Activated naive CD8-positive, alpha-beta T cell (primary cell): ENCODE measurements around the gene FLNC.
A peak's percentile ranks its signal among the peaks of the same experiment; 100 is the strongest.

ENCODE experiments used
- H3K27ac Mint-ChIP-seq: one replicate; pipeline ENCODE4 v1.8.0; 2021; ENCODE audit warnings: mixed read lengths
- H3K27me3 Mint-ChIP-seq: one replicate; pipeline ENCODE4 v1.8.0; 2021; ENCODE audit warnings: mixed read lengths
- H3K36me3 Mint-ChIP-seq: one replicate; pipeline ENCODE4 v1.8.0; 2021; ENCODE audit warnings: mixed read lengths
- H3K4me1 Mint-ChIP-seq: one replicate; pipeline ENCODE4 v1.8.0; 2021; ENCODE audit warnings: low read depth, mixed read lengths
- H3K4me3 Mint-ChIP-seq: one replicate; pipeline ENCODE4 v1.8.0; 2021; ENCODE audit warnings: mild to moderate bottlenecking, mixed read lengths
- H3K9me3 Mint-ChIP-seq: one replicate; pipeline ENCODE4 v1.8.0; 2021; ENCODE audit warnings: low read depth, mixed read lengths

The FLNC gene

GRCh38 chr7:128830231-128831177, at the start of gene FLNC:
Gene FLNC, plus strand, starts transcription at chr7:128830406. Its CDS starts 232 bp downstream, at chr7:128830638.
- peaks cover 13% of the 10 kb centered on the region for H3K4me1 Mint-ChIP-seq
- no peak within 1 kb of the TSS for H3K27ac Mint-ChIP-seq
- H3K9me3 Mint-ChIP-seq: no peaks in the 10 kb centered on the region
- peaks cover 16% of the 10 kb centered on the region for H3K27me3 Mint-ChIP-seq
- peak within 1 kb of the TSS; percentile 73 for H3K4me3 Mint-ChIP-seq
- no peaks in the 10 kb centered on the region for H3K36me3 Mint-ChIP-seq

GRCh38 chr7:128781126-128781525, 49.1 kb upstream of the FLNC start:
- Mint-ChIP-seq H3K27ac (no peak overlapping the region), H3K4me3 (no peak overlapping the region), H3K36me3 (peaks cover 3% of the 10 kb centered on the region), H3K27me3 (peaks cover 2% of the 10 kb centered on the region), H3K4me1 (peaks cover 12% of the 10 kb centered on the region), H3K9me3 (peaks cover 6% of the 10 kb centered on the region)

DNA sequence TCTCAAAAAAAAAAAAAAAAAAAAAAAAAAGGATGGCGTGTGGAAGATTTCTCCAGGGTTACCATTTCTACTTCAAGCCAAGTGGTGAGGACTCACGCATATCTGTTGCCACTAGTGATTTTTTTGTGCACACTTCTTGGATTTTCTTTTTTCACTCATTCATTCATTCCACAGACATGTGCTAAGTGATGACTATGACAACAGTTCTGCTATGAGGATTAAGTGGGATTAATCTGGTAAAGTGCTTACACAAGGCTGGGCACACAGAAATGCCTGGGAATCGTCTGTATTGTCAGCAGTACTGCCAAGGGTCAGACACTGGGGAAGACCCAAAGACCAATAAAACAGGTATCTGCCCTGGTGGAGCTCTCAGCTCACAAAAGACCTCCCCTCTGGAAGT, 48.4 kb upstream of the FLNC start:
- Mint-ChIP-seq H3K4me1 (peaks cover 10% of the 10 kb centered on the region), H3K36me3 (peaks cover 3% of the 10 kb centered on the region), H3K27me3 (peaks cover 2% of the 10 kb centered on the region), H3K9me3 (peaks cover 6% of the 10 kb centered on the region), H3K27ac (no peak overlapping the region), H3K4me3 (no peak overlapping the region)

- Mint-ChIP-seq H3K4me3 (no peak overlapping the region), H3K27me3 (no peaks in the 10 kb centered on the region), H3K36me3 (no peaks in the 10 kb centered on the region), H3K4me1 (no peaks in the 10 kb centered on the region), H3K27ac (no peak overlapping the region), H3K9me3 (no peaks in the 10 kb centered on the region)
These were observed 46.9 kb upstream of the FLNC start for GRCh38 chr7:128783143-128783861.

- no peak overlapping the region for H3K4me3 Mint-ChIP-seq
- H3K9me3 Mint-ChIP-seq: no peaks in the 10 kb centered on the region
- no peaks in the 10 kb centered on the region for H3K27me3 Mint-ChIP-seq
- no peak overlapping the region for H3K27ac Mint-ChIP-seq
- peaks cover 5% of the 10 kb centered on the region for H3K4me1 Mint-ChIP-seq
- no peaks in the 10 kb centered on the region for H3K36me3 Mint-ChIP-seq
These were observed 44.5 kb upstream of the FLNC start for GRCh38 chr7:128785738-128786137.

- Mint-ChIP-seq H3K27me3 (no peaks in the 10 kb centered on the region), H3K4me3 (peak overlapping the region; percentile 88), H3K4me1 (peaks cover 5% of the 10 kb centered on the region), H3K36me3 (no peaks in the 10 kb centered on the region), H3K27ac (no peak overlapping the region), H3K9me3 (no peaks in the 10 kb centered on the region)
These were observed 41.5 kb upstream of the FLNC start for GRCh38 chr7:128788446-128789412.

DNA sequence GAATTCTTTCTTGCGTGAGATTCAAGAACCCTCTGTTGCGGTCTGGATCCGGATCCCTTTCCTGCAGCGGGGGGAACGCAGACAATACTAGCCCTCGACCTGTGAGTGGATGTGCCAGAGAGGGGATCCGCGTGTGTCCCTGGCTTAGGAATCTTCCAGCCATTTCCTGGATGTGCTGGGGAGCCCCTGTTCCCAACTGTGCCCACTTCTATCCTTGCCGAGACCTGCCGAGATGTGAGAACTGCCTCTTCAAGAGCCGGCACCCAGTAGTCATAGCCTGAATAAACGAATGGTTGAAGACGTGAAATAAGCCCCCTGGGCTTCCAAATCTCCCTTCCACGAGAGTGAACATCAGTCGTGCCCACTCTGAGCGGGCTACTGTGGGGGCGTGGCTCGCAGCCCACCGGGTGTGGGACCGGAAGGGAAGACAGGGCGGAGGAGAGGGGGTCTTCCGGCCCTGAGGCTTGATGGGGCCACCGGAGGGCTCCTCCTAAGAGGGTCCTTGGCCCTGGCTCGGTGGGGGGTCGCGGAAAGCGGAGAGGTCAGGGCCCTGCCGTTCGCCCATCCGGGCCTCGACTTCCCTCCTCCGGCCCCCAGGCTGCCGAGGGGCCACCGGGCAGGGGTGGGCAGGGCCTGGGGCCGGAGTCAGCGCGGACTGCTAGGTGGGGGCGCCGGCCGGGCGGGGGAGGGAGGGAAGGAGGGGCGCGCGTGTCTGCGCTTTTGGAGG, 39.7 kb upstream of the FLNC start:
- H3K4me3 Mint-ChIP-seq: peak overlapping the region; percentile 88
- no peaks in the 10 kb centered on the region for H3K9me3 Mint-ChIP-seq
- H3K27me3 Mint-ChIP-seq: no peaks in the 10 kb centered on the region
- H3K27ac Mint-ChIP-seq: peak overlapping the region; percentile 46
- H3K4me1 Mint-ChIP-seq: peaks cover 5% of the 10 kb centered on the region
- H3K36me3 Mint-ChIP-seq: no peaks in the 10 kb centered on the region

- Mint-ChIP-seq H3K4me1 (peaks cover 5% of the 10 kb centered on the region), H3K27me3 (no peaks in the 10 kb centered on the region), H3K4me3 (peak within 1 kb of the TSS; percentile 87), H3K9me3 (no peaks in the 10 kb centered on the region), H3K36me3 (no peaks in the 10 kb centered on the region), H3K27ac (no peak within 1 kb of the TSS)
These were observed 38.9 kb upstream of the FLNC start, which contains the start of gene CCDC136 for GRCh38 chr7:128791121-128791971. Gene CCDC136, plus strand, starts transcription at chr7:128791968. Its CDS starts 444 bp downstream, at chr7:128792412.

DNA sequence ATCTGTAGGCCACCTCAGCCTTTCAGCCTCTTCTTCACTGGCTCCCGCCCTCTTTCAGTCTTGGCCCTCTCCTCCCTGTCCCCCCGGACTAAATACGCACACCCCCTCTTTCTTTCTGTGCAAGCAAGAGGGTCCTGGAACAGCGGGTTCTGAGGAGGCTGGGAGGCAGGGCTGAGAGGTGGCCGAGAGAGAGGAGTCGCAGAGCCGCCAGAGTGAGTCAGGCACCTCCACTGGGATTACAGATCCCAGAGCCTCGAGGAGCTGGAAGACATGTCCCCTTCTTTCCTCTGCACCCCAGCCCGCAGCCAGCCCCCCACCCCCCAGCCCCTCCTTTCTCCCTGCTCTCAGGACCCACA, 38.3 kb upstream of the FLNC start:
- H3K4me1 Mint-ChIP-seq: peaks cover 5% of the 10 kb centered on the region
- no peak overlapping the region for H3K27ac Mint-ChIP-seq
- peaks cover under 1% of the 10 kb centered on the region for H3K36me3 Mint-ChIP-seq
- H3K9me3 Mint-ChIP-seq: no peaks in the 10 kb centered on the region
- H3K4me3 Mint-ChIP-seq: peak overlapping the region; percentile 87
- no peaks in the 10 kb centered on the region for H3K27me3 Mint-ChIP-seq

DNA sequence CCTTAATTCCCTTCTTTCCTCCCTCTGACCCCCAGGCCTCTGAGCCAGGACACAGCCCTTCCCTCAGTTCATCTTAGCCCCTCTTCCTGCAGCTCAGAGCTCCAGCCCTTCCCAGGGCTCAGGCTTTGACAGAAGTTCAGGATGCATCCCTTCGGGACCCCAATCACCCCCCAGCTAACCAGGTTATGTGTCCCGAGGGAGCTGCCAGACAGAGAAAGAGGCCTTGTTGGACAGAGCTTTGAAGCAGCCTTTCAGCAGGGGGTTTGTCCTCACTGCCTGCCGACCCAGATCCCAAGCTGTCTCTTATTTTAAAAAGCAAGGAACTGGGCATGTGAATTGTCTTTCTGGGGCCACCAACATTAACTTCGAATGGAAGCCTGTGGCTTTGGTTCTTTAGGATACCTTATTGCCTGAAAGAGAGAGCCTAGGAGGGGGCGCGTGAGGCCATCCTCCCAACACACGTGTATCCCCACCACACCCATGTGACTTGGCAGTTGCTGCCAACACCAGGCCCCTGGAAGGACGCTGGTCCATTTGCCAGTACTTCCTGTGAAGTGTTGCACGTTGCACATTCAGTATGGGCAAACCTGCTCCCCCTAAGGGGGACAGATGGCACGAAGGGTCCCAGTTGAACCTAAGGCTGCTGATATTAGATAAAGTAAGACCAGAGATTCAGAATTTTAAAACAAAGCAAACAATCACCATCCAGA, 37.6 kb upstream of the FLNC start:
- Mint-ChIP-seq H3K4me1 (peaks cover 5% of the 10 kb centered on the region), H3K4me3 (peak overlapping the region; percentile 67), H3K9me3 (no peaks in the 10 kb centered on the region), H3K27me3 (no peaks in the 10 kb centered on the region), H3K27ac (no peak overlapping the region), H3K36me3 (peaks cover 6% of the 10 kb centered on the region)

- Mint-ChIP-seq H3K4me3 (no peak overlapping the region), H3K27ac (no peak overlapping the region), H3K27me3 (no peaks in the 10 kb centered on the region), H3K4me1 (peaks cover 5% of the 10 kb centered on the region), H3K9me3 (no peaks in the 10 kb centered on the region), H3K36me3 (peaks cover 6% of the 10 kb centered on the region)
These were observed 37.0 kb upstream of the FLNC start for GRCh38 chr7:128793181-128793547.

GRCh38 chr7:128794020-128794419, 36.2 kb upstream of the FLNC start:
- no peaks in the 10 kb centered on the region for H3K9me3 Mint-ChIP-seq
- no peak overlapping the region for H3K27ac Mint-ChIP-seq
- H3K4me3 Mint-ChIP-seq: no peak overlapping the region
- H3K27me3 Mint-ChIP-seq: no peaks in the 10 kb centered on the region
- peaks cover 5% of the 10 kb centered on the region for H3K4me1 Mint-ChIP-seq
- peaks cover 6% of the 10 kb centered on the region for H3K36me3 Mint-ChIP-seq

DNA sequence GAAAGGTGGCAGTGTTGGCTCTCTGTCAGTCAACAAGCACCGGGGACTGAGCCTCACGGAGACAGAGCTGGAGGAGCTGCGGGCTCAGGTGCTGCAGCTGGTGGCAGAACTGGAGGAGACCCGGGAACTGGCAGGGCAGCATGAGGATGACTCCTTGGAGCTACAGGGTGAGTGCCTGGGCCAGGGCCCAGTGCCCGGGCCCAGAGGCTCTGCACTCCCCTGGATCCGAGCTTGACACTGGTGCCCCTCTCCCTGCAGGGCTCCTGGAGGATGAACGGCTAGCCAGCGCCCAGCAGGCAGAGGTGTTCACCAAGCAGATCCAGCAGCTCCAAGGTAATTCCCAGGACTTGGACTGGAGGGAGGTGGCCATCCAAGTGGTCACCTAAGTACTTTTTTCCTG, 35.8 kb upstream of the FLNC start:
- Mint-ChIP-seq H3K36me3 (peaks cover 6% of the 10 kb centered on the region), H3K9me3 (no peaks in the 10 kb centered on the region), H3K27me3 (no peaks in the 10 kb centered on the region), H3K4me1 (peaks cover 5% of the 10 kb centered on the region), H3K27ac (no peak overlapping the region), H3K4me3 (no peak overlapping the region)
